Fibroblast of skin of left quadriceps (primary cell): ENCODE data around the gene ATP11B.

ENCODE experiments used
- DNase-seq, 2 experiments: peaks; one replicate each; pipeline ENCODE4 v3.0.0-alpha.2; 2013; ENCODE audit warnings: low read depth in 2 of 2

Gene ATP11B

GRCh38 chr3:182792901-182793662, at the start of gene ATP11B:
Gene ATP11B (plus strand): TSS chr3:182793504. CDS start chr3:182793760, 256 bp downstream.
- DNase-seq: no peak

GRCh38 chr3:182746959-182747358, 46.3 kb upstream of the ATP11B start:
- DNase-seq: no peak

GRCh38 chr3:182755308-182755707, 38.0 kb upstream of the ATP11B start:
- no peak for DNase-seq

- DNase-seq: no peak
These were observed 37.6 kb upstream of the ATP11B start for GRCh38 chr3:182755712-182756111.

- DNase-seq: no peak
These were observed 32.6 kb upstream of the ATP11B start for GRCh38 chr3:182760576-182761164.

GRCh38 chr3:182763896-182764295, 29.4 kb upstream of the ATP11B start:
- DNase-seq: no peak

GRCh38 chr3:182765287-182765686, 28.0 kb upstream of the ATP11B start:
- DNase-seq: no peak

- no peak for DNase-seq
These were observed 27.2 kb upstream of the ATP11B start for GRCh38 chr3:182766099-182766498.

GRCh38 chr3:182768413-182768812, 24.9 kb upstream of the ATP11B start:
- no peak for DNase-seq

- DNase-seq: no peak
These were observed 23.6 kb upstream of the ATP11B start for GRCh38 chr3:182769673-182770072.

- no peak for DNase-seq
These were observed 11.2 kb upstream of the ATP11B start for GRCh38 chr3:182782149-182782548.

- DNase-seq: no peak
These were observed 10.2 kb upstream of the ATP11B start for GRCh38 chr3:182783106-182783505.

GRCh38 chr3:182784542-182784941, 8.8 kb upstream of the ATP11B start:
- DNase-seq: no peak

GRCh38 chr3:182785142-182785541, 8.2 kb upstream of the ATP11B start:
- DNase-seq: no peak

- DNase-seq: no peak
These were observed 7.5 kb upstream of the ATP11B start for GRCh38 chr3:182785756-182786155.

- DNase-seq: no peak
These were observed 6.6 kb upstream of the ATP11B start for GRCh38 chr3:182786564-182787196.

GRCh38 chr3:182787302-182788036, 5.8 kb upstream of the ATP11B start:
- DNase-seq: peak; percentile 64 to 72

GRCh38 chr3:182789371-182789770, 3.9 kb upstream of the ATP11B start:
- no peak for DNase-seq

- no peak for DNase-seq
These were observed 2.7 kb upstream of the ATP11B start for GRCh38 chr3:182790612-182791011.

GRCh38 chr3:182793663-182794454, 555 bp downstream of the ATP11B start:
- DNase-seq: no peak
